CD14-positive monocyte (primary cell): ENCODE results near the gene ASAP3. TPM values are rescaled to one million over a fixed set of nuclear protein-coding genes. Genes with fewer than 3 reads are reported as not detected.

ENCODE experiments used
- DNase-seq, 3 donors: peaks; one replicate each; pipeline ENCODE4 v3.0.0-alpha.2; 2011 to 2022
- H2AFZ ChIP-seq: 2 replicates; pipeline ENCODE4 v1.6.0; 2012; ENCODE audit warnings: mild to moderate bottlenecking, low read depth, low read length, inconsistent platforms; ENCODE audit not compliant: insufficient read depth, poor library complexity, severe bottlenecking
- H3K27ac ChIP-seq, 2 donors: 1 replicate in 1 of 2; 2 replicates in 1 of 2; pipeline ENCODE4 v1.5.1; 2012 to 2013; ENCODE audit warnings: low read length in 2 of 2, control low read depth in 1 of 2, inconsistent platforms in 1 of 2, low read depth in 1 of 2, mild to moderate bottlenecking in 1 of 2
- H3K27me3 ChIP-seq, 2 donors: one replicate each; pipeline versions ENCODE4 v1.6.0 to v1.6.1; 2011 to 2013; ENCODE audit warnings: low read length in 2 of 2; ENCODE audit not compliant: control insufficient read depth in 2 of 2, insufficient read depth in 2 of 2
- H3K36me3 ChIP-seq, 2 donors: replicated peaks in 1 of 2; 1 replicate in 1 of 2; 2 replicates in 1 of 2; pipeline versions ENCODE4 v1.5.1 to v1.6.1; 2012 to 2013; ENCODE audit warnings: low read length in 2 of 2, control low read depth in 1 of 2, inconsistent platforms in 1 of 2, mild to moderate bottlenecking in 1 of 2; ENCODE audit not compliant: insufficient read depth in 2 of 2, control insufficient read depth in 1 of 2
- H3K4me1 ChIP-seq, 2 donors: 1 replicate in 1 of 2; 2 replicates in 1 of 2; pipeline versions ENCODE4 v1.5.1 to v1.6.1; 2012 to 2013; ENCODE audit warnings: low read length in 2 of 2, control low read depth in 1 of 2, inconsistent platforms in 1 of 2, mild to moderate bottlenecking in 1 of 2, moderate library complexity in 1 of 2; ENCODE audit not compliant: insufficient read depth in 2 of 2, control insufficient read depth in 1 of 2
- H3K4me2 ChIP-seq: replicated peaks from 2 replicates; pipeline ENCODE3; 2012; ENCODE audit warnings: low read length, moderate library complexity, mild to moderate bottlenecking; ENCODE audit not compliant: poor library complexity, severe bottlenecking; ENCODE audit errors: extremely low read depth
- H3K4me3 ChIP-seq, 3 experiments: fragments of 200-600 bp in 1 of 3; sonication (generic) in 1 of 3; replicated peaks in 1 of 3; 1 replicate in 2 of 3; 2 replicates in 1 of 3; pipeline ENCODE4 v1.5.1; 2011 to 2013; ENCODE audit warnings: low read length in 3 of 3, mild to moderate bottlenecking in 3 of 3, control low read depth in 2 of 3, low read depth in 2 of 3, inconsistent platforms in 1 of 3, moderate library complexity in 1 of 3
- H3K79me2 ChIP-seq: 2 replicates; pipeline ENCODE4 v1.6.0; 2012; ENCODE audit warnings: mild to moderate bottlenecking, control low read depth, inconsistent platforms, low read length, moderate library complexity; ENCODE audit not compliant: insufficient read depth
- H3K9ac ChIP-seq: 2 replicates; pipeline ENCODE4 v1.6.0; 2017; ENCODE audit warnings: low read length, mild to moderate bottlenecking; ENCODE audit not compliant: insufficient read depth, poor library complexity, severe bottlenecking
- H3K9me3 ChIP-seq, 2 donors: replicated peaks in 1 of 2; 1 replicate in 1 of 2; 2 replicates in 1 of 2; pipeline versions ENCODE4 v1.5.1 to v1.6.1; 2012 to 2013; ENCODE audit warnings: low read length in 2 of 2, control low read depth in 1 of 2; ENCODE audit not compliant: control insufficient read depth in 1 of 2, insufficient read depth in 1 of 2
- H4K20me1 ChIP-seq: 2 replicates; pipeline ENCODE4 v1.6.0; 2012; ENCODE audit warnings: mild to moderate bottlenecking, low read length, control low read depth, moderate library complexity; ENCODE audit not compliant: insufficient read depth
- H3K27ac Mint-ChIP-seq, 7 donors: one replicate each; pipeline ENCODE4 v1.8.0; 2020; ENCODE audit warnings: mild to moderate bottlenecking in 7 of 7, mixed read lengths in 7 of 7, moderate library complexity in 6 of 7, inconsistent platforms in 2 of 7
- H3K27me3 Mint-ChIP-seq, 3 donors: one replicate each; pipeline ENCODE4 v1.8.0; 2021 to 2022; ENCODE audit warnings: low read depth in 3 of 3, mild to moderate bottlenecking in 3 of 3, mixed read lengths in 3 of 3, moderate library complexity in 3 of 3, inconsistent platforms in 1 of 3
- H3K36me3 Mint-ChIP-seq, 2 donors: one replicate each; pipeline ENCODE4 v1.8.0; 2020; ENCODE audit warnings: mixed read lengths in 2 of 2, inconsistent platforms in 1 of 2, mild to moderate bottlenecking in 1 of 2
- H3K4me1 Mint-ChIP-seq: one replicate; pipeline ENCODE4 v1.8.0; 2020; ENCODE audit warnings: mild to moderate bottlenecking, mixed read lengths
- H3K4me3 Mint-ChIP-seq, 2 donors: one replicate each; pipeline ENCODE4 v1.8.0; 2020; ENCODE audit warnings: mild to moderate bottlenecking in 2 of 2, mixed read lengths in 2 of 2, moderate library complexity in 1 of 2
- H3K9me3 Mint-ChIP-seq, 7 donors: one replicate each; pipeline ENCODE4 v1.8.0; 2020 to 2022; ENCODE audit warnings: mixed read lengths in 7 of 7, mild to moderate bottlenecking in 6 of 7, moderate library complexity in 6 of 7, inconsistent platforms in 2 of 7
- CTCF ChIP-seq: fragments of 200-600 bp; IDR thresholded peaks from one replicate; pipeline ENCODE4 v1.8.0; 2022; ENCODE audit warnings: antibody characterized with exemption, mild to moderate bottlenecking
- WGBS: methylation state at CpG from one replicate; pipeline ENCODE4 v1.1.5; 2013; ENCODE audit warnings: missing lambda C conversion rate; ENCODE audit not compliant: insufficient coverage; 5-methylcytosine and 5-hydroxymethylcytosine counted together
- intact Hi-C, 2 donors: fragments of 100-400 bp; cut with micrococcal nuclease; formaldehyde crosslinking; loops; one replicate each; pipeline versions ENCODE4 v1.15.0 to v1.15.1; 2023
- polyA plus RNA-seq, 3 donors: library from polyadenylated mRNA; depleted of rRNA in 1 of 3; unstranded in 2 of 3; stranded (reverse) in 1 of 3; fragments of 300-500 nt in 2 of 3; fragments of >200 nt in 1 of 3; fragmentation: Illumina TruSeq in 2 of 3; gene quantifications; 1 replicate in 2 of 3; 2 replicates in 1 of 3; pipeline ENCODE4 v1.2.3, GENCODE V29; 2012 to 2021

ASAP3 gene
- polyA plus RNA-seq, 3 donors, result 0.27 to 1.1 TPM; not detected in 1

GRCh38 chr1:23475134-23475628 lies 8.8 kb downstream of the ASAP3 start:
- 69% methylated on average over 6 of the region's 6 CpGs for WGBS

GRCh38 chr1:23473037-23473800 lies 10.8 kb downstream of the ASAP3 start:
- no peak for DNase-seq
- H3K36me3 ChIP-seq, result no peaks in the 10 kb centered on the region
- H3K27me3 ChIP-seq, result no peaks in the 10 kb centered on the region
- no peak for TF ChIP-seq CTCF
- H3K36me3 Mint-ChIP-seq, result no peaks in the 10 kb centered on the region
- H3K27me3 Mint-ChIP-seq, result peaks cover 4 to 12% (median 8%) of the 10 kb centered on the region in 3 donors
- H3K27ac Mint-ChIP-seq, result no peak overlapping the region
- no peak overlapping the region for H3K4me3 Mint-ChIP-seq
- H3K4me1 Mint-ChIP-seq, result no peaks in the 10 kb centered on the region
- intact Hi-C loops, result no loop called here
- no peak overlapping the region for H3K9ac ChIP-seq
- H3K4me2 ChIP-seq, result no peak overlapping the region
- H2AFZ ChIP-seq, result no peak overlapping the region
- no peak overlapping the region for H3K27ac ChIP-seq
- WGBS, result 84% methylated on average over 4 of the region's 6 CpGs
- no peak overlapping the region for H3K4me3 ChIP-seq
- peaks cover 0 to 1% (median 0%) of the 10 kb centered on the region in 7 donors for H3K9me3 Mint-ChIP-seq
- no peaks in the 10 kb centered on the region for H3K79me2 ChIP-seq
- no peaks in the 10 kb centered on the region for H3K4me1 ChIP-seq
- H3K9me3 ChIP-seq, result no peaks in the 10 kb centered on the region
- no peaks in the 10 kb centered on the region for H4K20me1 ChIP-seq

More at GRCh38 chr1:23475134-23475628, 8.8 kb downstream of the ASAP3 start:
- no peaks in the 10 kb centered on the region for H3K36me3 ChIP-seq
- H3K9ac ChIP-seq, result no peak overlapping the region
- no peak overlapping the region for H3K27ac ChIP-seq
- no peaks in the 10 kb centered on the region for H3K4me1 ChIP-seq
- no peaks in the 10 kb centered on the region for H3K79me2 ChIP-seq
- Mint-ChIP-seq H3K27ac (no peak overlapping the region), H3K4me3 (no peak overlapping the region), H3K27me3 (peaks cover 9 to 13% (median 10%) of the 10 kb centered on the region in 3 donors), H3K36me3 (no peaks in the 10 kb centered on the region), H3K4me1 (no peaks in the 10 kb centered on the region), H3K9me3 (peaks cover 0 to 1% (median 0%) of the 10 kb centered on the region in 7 donors)
- no peak overlapping the region for H3K4me3 ChIP-seq
- H2AFZ ChIP-seq, result no peak overlapping the region
- H3K9me3 ChIP-seq, result no peaks in the 10 kb centered on the region
- H4K20me1 ChIP-seq, result no peaks in the 10 kb centered on the region
- no peak for TF ChIP-seq CTCF
- intact Hi-C loops, result no loop called here
- no peak for DNase-seq
- H3K27me3 ChIP-seq, result peaks cover 0 to 3% of the 10 kb centered on the region in 2 donors
- H3K4me2 ChIP-seq, result no peak overlapping the region
